ENCODE measurements around the gene PAXIP1.
"Not testable (repeated sequence)": the region's sequence is repeated elsewhere in the genome, so short reads cannot be mapped to it uniquely, and the experiment has no call there.

Gene PAXIP1

DNA sequence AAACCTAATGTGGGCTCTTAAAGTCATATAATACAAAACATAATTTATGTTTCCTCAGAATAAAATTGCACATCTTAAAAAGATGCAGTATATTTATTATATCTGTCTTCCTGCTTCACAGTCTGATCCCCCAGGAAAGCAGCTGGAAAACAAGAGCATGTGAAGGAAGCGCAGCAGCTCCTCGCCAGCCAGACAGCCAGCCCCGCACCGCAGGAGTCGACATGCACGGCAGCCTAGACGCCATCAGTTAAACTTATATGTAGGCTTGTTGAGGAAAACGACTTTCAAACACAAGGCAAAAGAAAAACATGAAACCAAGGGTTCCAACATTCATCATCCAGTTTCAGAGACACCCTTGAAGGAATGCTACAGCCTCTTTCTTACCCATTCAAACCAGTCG is 59.0 kb downstream of the PAXIP1 start:
- no peak for DNase-seq (ENCODE audit: low spot score)

DNA sequence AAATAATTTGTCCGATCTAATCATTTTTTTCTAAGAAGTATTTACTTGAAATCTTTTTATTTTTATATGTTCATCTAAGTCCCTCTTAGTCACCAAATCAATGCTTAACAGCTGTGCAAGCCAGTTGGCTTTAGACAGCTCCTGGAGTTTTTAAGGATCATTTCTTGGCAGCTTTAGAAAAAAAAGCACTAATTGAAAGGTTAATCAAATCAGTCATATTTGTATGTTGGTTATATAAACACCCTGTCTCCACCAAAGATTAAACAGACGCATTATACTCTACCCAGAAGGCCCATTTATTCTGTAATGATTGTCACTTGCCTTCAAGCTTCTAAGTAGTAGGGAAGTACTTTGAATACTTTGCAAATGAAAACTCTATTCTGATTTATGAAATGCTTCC is 60.2 kb downstream of the PAXIP1 start:
- DNase-seq (ENCODE audit: low spot score): no peak

- no peak for DNase-seq (ENCODE audit: low spot score)
Observed at GRCh38 chr7:154937837-154938236, 65.1 kb downstream of the PAXIP1 start.

DNA sequence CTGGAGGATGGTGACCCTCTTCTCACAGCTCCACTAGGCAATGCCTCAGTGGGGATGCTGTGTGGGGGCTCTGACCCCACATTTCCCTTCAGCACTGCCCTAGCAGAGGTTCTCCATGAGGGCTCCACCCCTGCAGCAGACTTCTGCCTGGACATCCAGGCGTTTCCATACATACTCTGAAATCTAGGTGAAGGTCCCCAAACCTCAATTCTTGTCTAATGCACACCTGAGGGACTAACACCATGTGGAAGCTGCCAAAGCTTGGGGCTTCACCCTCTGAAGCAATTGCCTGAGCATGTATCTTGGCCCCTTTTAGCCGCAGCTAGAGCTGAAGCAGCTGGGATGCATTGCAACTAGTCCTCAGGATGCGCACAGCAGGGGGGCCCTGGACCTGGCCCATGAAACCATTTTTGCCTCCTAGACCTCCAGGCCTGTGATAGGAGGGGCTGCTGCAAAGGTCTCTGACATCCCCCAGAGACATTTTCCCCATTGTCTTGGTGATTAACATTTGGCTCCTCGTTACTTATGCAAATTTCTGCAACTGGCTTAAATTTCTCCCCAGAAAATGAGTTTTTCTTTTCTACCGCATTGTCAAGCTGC is 68.5 kb downstream of the PAXIP1 start:
- not testable (repeated sequence) for DNase-seq (ENCODE audit: low spot score)

DNA sequence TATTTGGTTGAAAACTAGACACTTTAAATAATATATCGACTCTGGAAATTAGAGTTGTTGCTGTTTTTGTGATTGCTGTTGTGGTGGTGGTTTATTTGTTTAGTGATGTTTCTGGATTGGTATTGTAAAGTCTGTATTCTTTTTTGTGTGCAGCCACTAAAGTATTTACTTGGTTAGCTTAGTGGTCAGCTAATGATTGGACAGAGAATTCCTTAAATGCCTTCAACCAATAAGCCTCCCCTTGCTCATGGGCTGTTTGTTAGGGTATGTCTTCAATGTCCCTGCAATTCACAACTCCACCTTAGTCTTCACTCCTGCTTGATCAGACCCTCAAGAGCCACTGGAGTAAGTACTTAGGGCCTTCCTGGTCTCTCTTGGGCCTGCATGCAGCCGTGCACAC is 71.0 kb downstream of the PAXIP1 start:
- no peak for DNase-seq (ENCODE audit: low spot score)

GRCh38 chr7:154929006-154929726 is 73.8 kb downstream of the PAXIP1 start:
- DNase-seq (ENCODE audit: low spot score): no peak

DNA sequence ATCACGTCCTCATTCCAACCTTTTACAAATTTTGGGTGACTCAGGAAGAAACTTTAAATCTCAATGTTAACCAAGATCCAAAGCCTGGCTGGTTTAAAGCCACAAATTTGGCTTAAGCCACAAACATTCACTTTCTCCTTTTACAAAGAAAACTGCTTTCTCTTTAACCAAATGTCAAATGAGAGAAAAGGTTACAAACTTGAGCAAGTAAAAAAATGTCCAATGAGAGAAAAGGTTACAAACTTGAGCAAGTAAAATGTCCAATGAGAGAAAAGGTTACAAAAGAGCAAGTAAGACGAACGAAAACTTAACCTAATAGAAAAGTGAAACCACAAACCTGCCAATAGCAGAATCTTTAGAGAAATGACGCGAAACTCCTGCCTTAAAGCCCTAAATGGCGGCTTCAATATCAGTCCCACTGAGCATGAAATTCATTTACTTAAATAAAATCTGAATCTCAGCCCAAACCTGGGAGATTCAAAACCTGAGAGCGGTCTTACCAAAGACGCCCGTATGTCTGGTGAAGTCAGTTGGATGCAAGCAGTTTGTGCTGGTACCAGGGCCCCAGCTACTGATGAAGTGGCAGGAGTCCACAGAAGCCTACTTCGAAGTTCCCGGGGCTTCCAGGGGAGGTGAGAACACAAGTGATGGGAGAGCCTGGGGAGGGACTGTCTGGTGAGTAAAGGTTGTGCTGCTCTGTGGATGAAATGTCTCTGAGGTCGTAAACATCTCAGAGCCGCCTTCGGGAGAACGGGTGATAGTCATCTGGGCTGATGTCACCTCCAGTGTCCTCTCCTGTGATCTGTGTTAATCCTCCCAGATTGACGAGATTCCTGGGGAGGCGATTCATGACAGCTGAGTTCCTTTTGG is 74.6 kb downstream of the PAXIP1 start:
- peak; percentile 66 for DNase-seq (ENCODE audit: low spot score)

DNA sequence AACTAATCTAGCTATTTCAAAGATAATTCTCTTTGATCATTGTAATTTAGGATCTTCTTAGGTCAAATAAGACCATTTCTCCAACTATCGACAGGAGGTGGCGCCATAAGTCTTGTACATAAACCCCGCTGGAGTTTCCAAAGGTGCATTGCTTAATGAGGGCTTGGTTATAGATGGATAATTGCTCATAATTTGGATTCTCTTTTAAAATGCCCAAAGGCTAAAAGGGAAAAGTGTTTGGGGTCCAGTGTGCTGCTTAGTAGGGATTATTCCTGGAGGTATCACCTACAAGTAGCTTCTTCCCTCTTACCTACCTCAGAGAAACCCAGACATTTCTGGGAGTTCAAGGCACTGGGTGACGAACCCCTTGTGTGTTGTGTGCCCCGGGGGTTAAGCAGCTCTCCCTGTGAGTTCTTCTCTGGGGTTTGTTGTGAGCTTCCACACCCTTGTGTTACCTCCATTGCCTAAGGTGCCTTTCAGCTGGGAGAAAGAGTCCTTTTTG is 75.2 kb downstream of the PAXIP1 start:
- peak; percentile 59 for DNase-seq (ENCODE audit: low spot score)

DNA sequence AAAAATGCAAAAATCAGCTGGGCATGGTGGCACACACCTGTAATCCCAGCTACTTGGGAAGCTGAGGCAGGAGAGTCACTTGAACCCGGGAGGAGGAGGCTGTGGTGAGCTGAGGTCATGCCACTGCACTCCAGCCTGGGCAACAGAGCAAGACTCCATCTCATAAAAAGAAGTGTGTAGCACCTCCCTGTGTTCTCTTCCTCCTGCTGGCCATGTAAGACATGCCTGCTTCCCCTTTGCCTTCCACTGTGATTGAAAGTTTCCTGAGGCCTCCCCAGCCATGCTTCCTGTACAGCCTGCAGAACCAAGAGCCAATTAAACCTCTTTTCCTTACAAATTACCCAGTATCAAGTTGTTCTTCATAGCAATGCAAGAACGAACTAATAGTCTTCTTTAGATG is 80.5 kb downstream of the PAXIP1 start:
- not testable (repeated sequence) for DNase-seq (ENCODE audit: low spot score)

DNA sequence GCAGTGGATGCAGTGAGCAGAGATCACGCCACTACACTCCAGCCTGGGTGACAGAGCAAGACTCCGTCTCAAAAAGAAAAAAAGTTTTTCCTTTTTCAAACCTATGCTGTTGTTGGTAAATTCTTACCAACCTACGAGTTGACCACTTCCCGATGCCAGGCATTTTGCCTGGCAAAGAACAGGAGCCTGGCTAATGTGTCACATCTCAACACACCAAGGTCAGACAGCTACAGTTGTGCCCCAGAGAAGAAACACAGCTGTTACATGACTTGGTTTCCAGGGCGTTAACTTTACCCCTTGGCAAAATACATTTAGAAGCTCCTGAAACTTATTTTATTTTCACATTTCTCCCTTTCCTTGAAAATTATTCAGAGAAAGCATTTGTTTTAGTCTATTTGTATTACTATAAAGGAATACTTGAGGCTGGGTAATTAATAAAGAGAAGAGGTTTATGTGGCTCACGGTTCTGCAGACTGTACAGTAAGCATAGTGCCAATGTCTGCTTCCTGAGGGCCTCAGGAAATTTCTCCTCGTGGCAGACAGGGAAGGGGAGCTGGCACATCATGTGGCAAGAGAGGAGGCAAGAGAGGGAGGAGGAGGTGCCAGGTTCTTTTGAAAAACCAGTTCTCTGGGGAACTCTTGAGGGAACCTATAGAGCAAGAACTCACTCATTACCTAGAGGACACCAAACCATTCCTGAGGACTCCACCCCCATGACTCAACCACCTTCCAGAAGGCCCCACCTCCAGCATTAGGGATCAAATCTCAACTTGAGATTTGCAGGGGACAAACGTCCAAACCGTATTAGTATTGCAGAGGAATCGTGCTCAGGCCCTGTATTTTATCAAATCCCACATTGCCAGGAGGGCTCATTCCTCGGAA is 83.3 kb downstream of the PAXIP1 start:
- no peak for DNase-seq (ENCODE audit: low spot score)

- DNase-seq (ENCODE audit: low spot score): no peak
Observed at GRCh38 chr7:154918741-154919140, 84.2 kb downstream of the PAXIP1 start.

DNA sequence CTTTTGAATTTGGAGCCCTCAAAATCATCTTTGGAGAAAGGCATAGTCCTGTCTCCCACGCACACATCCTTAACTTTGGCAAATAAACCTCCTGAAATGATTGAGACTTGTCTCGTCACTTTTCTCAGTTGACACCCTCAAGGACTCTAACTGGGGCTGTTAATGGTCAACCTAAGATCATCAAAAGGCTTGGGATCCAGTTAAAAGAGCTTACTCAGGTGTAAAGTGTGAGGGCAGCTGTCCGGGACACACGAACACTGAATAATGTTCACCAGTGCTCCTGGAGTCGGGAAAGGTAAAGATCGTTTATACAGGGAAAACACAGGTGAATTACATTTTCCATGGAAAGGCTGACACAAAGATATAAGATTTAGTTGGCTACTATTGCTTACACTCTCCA is 84.7 kb downstream of the PAXIP1 start:
- DNase-seq (ENCODE audit: low spot score): no peak

- DNase-seq (ENCODE audit: low spot score): no peak
Observed at GRCh38 chr7:154917808-154918160, 85.1 kb downstream of the PAXIP1 start.

DNA sequence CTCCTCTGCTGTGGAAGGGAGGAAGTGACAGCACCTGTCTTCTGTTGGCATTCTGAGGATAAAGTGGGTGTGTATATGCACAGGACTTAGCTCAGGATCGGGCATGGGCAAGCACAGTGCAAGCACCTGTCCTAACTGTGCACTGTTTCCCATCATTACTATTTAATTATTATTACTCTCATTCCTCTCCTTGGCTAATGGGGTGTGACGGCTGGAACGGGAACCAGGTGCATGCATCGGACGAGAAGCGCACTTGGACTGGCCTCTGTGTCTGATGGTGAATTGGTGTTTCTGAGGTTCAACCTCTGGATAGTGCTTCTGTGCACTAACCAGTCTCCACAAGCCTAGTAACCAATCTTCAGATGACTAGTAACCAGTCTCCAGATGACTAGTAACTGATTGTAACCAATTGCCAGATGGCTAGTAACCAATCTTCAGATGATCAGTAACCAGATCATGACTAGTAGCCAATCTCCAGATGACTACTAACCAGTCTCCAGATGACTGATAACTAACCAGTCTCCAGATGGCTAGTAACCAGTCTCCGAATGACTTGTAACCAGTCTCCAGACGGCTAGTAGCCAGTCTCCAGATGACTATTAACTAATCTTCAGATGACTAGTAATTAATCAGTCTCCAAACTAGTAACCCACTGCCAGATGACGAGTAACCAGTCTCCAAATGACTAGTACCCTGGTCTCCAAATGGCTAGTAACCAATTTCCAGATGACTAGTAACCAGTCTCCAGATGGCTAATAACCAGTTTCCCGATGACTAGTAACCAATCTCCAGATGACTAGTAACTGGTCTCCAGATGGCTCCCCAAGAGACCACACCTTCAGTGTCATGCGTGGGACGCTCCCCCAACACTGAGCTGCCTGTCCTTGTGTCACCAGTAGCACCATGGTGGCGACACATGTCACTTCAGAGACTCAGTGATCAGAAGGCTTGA is 85.8 kb downstream of the PAXIP1 start:
- DNase-seq (ENCODE audit: low spot score): no peak

GRCh38 chr7:154916381-154916780 is 86.5 kb downstream of the PAXIP1 start:
- DNase-seq (ENCODE audit: low spot score): no peak

DNA sequence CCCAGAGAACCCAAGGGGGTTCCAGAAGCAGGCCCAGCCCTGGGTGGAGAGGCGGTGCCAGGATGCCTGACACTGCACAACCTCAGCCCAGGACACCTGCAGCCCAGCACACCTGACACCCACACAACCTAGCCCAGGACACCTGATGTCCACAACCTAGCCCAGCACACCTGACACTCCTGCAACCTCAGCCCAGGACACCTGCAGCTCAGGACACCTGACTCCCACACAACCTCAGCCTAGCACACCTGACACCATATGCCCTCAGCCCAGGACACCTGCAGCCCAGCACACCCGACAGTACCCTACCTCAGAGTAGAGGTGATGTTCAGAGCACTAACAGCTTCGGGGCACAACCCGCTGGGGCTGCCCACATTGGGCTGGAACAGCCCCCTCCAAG is 87.3 kb downstream of the PAXIP1 start:
- no peak for DNase-seq (ENCODE audit: low spot score)

GRCh38 chr7:154914996-154915380 is 87.9 kb downstream of the PAXIP1 start:
- DNase-seq (ENCODE audit: low spot score): no peak

GRCh38 chr7:154914308-154914995 is 88.5 kb downstream of the PAXIP1 start:
- no peak for DNase-seq (ENCODE audit: low spot score)

- DNase-seq (ENCODE audit: low spot score): peak; percentile 94
Observed at GRCh38 chr7:154913638-154914307, 89.2 kb downstream of the PAXIP1 start.
